ENCODE results near the gene RPL34.

The RPL34 gene

DNA sequence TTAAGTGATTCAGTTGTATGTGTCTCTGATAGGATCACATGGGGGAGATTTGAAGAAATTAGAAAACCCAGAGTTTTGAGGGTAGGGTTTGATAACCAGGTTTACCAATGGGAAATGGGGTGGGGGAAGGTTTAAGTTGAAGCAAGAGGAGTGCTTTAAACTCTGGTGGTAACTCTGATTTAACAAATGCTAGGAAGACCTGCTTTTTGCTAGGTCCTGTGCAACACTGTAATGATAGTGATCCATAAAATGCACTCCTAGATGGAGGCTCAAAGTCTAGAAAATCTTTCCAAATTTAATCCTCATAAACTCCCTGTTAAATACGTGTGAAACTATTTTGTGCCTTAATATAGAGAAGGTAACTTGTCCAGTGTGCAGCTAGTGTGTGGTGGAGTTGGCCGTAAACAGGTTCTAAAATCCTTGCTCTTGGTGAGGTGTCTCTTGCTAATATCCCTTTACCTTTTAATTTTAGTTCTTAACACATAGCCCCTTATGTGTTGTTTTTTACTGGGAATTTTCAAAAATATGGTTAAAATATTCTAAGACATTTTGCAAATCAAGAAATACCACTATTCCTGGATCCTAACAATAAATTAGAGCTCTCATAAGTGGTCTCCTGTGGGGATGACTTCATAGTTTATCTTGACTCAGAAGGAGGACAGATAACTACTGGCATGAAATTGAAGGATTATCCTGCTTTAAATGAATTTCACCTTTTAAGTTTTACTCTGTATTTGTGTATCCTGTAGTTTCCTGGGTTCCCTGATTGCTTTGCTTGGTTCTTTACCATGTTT lies 4.1 kb downstream of the RPL34 start:
- DNase-seq = no peak

DNA sequence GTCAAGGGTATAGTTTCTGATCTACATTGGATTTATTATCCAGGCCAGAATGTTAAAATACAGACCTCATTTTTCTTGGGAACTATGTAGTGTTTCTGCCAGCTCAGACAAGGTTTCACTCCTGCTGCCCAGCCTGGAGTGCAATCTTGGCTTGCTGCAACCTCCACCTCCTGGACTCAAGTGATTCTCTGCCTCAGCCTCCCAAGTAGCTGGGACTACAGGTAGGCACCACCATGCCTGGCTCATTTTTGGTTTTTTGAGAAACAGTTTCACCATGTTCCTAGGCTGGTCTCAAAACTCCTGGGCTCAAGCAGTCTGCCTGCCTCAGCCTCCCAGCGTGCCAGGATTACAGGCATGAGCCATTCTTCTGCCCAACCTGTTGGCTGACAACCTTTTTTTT lies 5.7 kb downstream of the RPL34 start:
- DNase-seq = no peak

DNA sequence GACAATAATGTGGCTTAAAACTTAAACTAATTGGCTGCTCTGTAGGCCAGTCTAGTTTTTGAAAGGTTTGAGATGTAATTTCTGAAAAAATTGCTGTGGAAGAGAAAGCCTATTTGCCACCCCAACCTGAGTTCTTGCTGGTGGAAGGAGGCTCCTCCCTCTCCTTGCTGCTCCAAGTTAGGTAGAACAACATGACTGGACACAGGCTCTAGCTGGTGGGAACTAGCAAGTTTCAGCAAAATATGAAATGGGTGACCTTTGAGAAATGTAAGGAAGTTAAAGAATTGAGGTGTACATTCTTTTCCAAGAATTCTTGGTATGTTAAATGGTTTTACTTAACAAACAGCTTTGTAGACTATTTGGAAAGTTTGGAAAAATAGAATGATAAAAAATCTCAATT lies 8.0 kb downstream of the RPL34 start:
- no peak for DNase-seq

- no peak for DNase-seq
Observed at GRCh38 chr4:108635070-108635655, 14.8 kb downstream of the RPL34 start.

GRCh38 chr4:108636246-108636645 lies 15.9 kb downstream of the RPL34 start:
- no peak for DNase-seq

GRCh38 chr4:108637856-108638255 lies 17.5 kb downstream of the RPL34 start:
- no peak for DNase-seq

GRCh38 chr4:108644237-108644636 lies 23.9 kb downstream of the RPL34 start:
- DNase-seq = no peak

DNA sequence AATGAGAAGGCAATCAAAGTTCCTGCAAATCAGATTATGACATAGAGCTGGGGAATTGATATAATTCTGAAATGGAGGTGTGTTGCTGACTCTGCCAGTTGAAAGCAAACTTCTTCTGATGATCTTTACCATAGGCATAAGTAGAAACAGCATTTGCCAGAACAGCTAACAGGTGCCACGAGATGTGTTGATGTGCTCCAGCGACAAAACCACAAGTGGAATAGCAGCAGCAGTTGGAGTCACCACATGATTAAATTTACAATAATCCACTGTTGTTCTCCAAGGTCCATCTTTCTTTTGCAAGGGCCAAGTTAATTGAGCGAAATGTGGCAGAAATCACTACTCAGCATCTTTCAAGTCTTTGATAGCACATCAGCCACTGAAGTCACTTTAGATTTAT lies 26.3 kb downstream of the RPL34 start:
- no peak for DNase-seq

DNA sequence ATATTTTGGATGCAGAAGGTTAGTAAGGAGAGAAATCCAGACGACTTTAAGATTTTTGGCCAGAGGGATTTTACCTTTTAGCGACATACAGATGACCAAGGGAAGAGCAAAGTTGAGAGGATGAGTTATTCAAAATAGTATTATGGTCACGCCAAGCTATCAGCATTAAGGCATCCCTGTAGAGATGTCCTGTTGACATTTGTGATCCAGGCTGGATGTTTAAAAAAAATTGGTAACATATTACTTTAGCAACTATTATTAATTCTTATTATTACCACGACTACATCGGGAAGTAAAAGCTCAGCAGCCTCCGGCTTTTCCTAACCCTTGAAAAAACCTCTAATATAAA lies 29.5 kb downstream of the RPL34 start:
- no peak for DNase-seq

DNA sequence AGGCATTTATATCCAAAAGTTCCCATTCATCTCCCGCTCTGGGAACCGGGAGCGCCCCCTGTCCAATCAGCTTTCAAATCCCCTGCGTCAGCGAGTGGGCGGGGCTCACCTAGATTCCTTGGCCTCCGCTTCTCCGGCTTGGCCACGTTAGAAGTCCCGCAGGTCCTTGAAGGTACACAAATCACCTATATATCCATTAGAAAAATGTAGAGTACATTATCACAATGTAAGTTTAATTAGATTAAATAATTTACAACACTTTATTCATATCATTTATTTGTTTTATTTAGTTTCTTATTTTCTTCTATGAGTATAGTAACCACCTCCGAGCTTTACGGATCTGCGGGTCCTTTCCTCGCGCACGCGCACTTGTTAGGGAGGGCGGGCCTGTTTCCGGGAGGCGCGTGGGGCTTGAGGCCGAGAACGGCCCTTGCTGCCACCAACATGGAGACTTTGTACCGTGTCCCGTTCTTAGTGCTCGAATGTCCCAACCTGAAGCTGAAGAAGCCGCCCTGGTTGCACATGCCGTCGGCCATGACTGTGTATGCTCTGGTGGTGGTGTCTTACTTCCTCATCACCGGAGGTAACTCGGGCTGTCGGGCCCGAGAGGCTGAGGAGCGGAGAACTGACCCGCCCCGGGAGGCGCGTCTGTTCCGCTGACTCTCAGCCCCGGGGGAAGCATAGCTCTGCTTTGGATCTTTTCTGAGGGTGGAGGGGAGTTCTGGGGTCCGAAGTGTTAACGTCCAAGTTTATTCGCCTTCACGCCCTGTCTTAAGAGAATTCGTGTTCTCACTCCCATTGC lies 30.0 kb downstream of the RPL34 start, which contains the start of gene OSTC:
TSS of gene OSTC (plus strand) at position 388 of the 802 bp plus-strand sequence. CDS start at position 445, 57 bp downstream.
- DNase-seq = peak; percentile 85

DNA sequence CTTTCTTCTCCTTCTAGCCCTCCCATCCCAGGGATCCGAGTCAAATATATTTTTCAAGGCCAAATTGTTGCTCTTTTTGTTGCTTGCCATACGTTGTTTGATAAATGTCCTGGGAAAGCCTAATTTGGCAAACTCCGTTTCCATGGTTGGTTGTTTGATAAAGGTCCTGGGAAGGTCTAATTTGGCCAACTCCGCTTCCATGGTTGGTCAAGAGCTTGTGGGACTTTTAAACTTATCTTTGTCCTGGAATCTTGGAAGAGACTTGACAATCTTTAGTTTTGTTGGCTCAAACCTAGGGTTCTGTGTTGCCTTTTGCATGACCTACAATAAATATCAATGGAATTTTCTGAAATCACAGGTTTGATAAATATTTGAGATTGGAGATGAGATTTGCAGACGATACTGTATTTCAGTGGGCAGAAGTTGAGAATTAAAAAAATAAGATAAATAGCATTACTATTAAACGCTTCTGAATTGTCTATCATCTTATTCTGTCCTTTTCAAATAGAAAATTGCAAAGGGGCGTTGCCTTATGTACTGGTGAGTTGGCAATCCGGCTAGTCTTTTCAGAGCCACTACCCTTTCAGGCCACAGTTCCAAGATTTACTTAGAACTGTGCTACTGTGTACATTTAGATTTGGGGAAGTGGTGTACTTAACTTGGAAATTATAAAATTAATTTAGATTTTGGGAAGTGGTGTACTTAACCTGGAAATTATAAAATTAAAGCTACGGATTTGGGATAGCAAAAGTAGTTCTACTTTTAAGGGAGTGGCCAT lies 30.8 kb downstream of the RPL34 start:
- DNase-seq = no peak

DNA sequence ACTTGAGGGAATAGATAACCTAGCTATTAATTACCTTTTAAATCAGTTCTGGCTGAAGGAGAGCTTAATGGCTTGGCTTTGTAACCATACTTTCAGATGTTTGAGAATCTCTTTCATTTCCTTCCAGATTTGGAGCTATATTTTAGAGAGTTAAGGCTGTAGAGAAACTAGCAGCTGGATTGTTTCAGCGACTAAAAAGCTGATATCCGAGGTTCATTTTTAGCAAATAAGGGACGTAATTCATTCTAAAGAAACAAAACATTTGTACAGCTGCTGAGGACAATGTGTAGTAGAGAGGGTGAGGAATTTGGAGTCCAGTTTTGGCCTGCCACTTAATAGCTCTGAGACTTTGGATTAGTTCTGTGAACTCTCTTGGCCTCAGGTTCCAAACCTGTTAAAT lies 42.3 kb downstream of the RPL34 start:
- no peak for DNase-seq

GRCh38 chr4:108674356-108674977 lies 54.1 kb downstream of the RPL34 start:
- no peak for DNase-seq

Data from NCI-H1436 treated with DMSO at 0.1 percent for 48 hours (cell line).